ENCODE measurements around the gene SYT1.
"Not testable (repeated sequence)": the region's sequence is repeated elsewhere in the genome, so short reads cannot be mapped to it uniquely, and the experiment has no call there.

The SYT1 gene

DNA sequence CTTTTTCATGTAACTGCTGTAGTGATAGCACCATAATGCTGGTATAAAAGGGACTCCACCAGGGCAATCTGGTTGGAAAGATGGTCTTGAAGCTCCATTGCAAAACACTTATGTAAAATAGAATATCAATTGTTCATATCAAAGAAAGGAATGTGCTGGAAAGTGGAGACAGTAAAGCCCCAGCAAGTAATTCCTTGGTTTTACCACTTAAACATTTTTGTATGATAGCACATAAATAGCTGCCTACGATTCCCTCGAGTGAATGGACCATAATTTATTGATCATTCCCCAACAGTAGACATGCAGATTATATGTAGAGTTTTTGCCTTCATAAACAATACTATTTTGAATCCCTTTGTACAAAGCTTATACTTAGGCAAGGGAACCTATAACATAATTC, 550.7 kb downstream of the SYT1 start:
- DNase-seq: no peak

DNA sequence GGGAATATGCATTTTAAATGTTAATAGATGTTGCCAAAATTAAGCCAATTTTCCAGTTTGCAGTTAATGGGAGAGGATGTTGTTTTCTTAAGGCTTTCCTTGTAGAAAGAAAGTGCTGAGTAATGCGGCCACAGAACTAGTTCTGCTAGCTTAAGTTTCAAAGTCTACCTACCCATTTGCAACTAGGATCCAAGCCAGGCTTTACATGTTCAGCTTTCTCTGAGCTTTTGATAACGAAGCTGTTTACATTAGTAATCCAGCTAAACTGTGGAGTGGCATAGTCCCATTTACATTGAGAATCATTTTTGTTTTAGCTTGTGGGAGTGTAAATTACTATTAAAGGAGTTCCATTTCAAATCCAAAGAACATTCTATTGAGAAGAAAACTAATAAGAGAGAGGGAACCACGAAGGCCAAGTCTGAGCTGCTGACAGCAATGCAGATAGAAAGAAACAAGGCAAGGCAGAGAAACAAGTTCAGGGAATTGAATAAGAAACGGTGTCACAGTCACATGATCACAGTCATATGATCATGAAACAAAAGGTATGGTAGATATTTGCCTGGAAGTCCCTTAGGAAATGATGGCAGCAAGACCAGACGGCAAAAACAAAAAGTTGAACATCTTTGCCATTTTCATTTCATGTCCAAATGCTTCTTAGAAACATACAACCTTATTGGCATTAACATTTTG, 551.3 kb downstream of the SYT1 start:
- no peak for DNase-seq

DNA sequence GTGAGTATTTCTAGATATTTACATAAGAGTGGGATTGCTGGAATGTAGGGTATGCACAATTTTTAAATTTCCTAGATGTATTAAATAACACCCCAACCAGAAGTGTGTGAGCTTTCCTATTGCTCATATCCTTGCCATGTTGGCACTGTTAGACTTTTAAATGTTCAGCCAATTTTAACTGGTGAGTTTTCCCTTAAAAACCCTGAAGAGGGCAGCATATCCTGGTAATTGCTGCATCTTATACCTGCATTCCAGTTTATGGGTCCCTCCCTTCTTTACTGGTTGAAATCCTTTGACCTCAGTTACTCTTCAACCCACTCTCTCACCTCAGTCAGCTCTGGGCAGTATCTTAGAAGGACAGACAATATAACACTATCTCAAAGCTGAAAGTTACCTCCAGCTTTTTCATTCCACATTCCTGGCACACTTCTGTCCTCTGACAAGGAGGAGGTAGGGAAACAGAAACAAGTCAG, 555.6 kb downstream of the SYT1 start:
- DNase-seq: no peak

DNA sequence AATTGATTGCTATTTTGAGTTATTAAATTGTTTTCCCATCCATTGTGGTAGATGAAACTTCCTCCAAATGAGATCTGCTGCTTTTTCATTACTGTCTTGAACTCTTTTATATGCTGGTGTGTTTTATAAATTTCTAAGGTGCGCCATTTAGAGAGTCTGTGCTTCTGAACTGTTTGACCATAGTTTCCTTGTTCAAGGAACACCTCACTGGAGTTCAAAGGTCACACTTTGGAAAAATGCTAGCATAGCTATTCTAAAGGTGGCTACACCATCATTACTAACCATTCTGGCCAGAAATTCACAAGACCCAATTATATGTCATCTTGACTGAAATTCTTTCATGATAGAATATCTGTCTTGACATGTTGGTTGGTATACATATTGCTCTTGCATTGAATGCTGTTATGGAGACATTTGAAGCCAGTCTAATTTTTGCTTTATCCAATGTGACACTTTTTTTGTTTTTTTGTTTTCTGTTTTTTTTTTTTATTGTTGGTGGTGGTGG, 556.7 kb downstream of the SYT1 start:
- no peak for DNase-seq

DNA sequence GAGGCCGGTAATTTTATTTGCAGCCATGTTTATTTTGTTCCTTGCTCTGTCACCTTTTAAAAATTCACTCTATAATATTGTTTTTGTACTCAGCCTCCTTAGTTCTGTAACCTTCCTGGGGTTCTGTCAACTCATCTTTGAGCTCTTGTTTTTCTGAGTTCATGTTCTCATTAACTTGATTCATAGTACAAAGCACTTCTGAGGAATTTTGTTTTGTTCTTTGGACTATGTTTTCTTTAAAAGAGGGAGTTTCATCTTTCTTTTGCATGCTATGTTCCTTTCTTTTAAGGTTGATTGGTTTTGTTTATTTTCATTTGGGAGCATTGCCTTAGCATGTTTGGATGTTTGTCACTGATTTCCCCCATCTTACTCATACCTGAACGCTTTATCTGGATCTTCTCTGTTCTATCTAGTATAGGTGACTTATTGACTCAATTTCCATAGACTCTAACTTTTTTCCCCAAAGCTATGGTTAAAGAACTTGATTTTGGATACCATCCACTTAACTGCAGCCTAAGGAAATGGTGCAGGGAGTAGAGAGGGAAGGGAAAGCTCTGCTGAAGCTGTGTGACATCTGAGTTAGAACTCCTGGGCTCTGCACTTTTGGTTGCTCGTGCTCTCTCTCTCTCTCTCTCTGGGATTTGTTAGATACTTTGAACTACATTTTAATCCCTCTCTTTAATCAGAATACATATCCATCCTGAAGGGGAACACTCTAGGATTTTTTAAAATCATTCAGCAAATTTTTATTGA, 557.7 kb downstream of the SYT1 start:
- DNase-seq: no peak

DNA sequence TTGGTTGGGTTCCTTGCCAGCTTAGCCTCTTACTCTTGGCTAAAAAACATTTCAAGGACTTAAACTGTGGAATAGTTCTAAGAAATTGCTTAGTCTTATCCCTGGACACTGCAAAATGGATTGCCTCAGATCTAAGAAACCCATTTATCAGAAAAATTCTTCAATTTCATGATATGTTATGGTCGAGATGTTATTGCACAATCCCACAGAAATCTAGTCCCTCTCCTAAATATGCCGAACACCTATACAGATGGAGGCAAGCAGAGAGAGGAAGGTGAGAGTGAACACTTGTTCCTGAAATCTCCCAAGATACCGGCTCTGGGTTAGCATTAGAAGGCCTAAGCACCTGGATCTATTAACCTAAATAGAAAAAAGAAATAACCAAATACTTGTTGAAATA, 559.0 kb downstream of the SYT1 start:
- no peak for DNase-seq

DNA sequence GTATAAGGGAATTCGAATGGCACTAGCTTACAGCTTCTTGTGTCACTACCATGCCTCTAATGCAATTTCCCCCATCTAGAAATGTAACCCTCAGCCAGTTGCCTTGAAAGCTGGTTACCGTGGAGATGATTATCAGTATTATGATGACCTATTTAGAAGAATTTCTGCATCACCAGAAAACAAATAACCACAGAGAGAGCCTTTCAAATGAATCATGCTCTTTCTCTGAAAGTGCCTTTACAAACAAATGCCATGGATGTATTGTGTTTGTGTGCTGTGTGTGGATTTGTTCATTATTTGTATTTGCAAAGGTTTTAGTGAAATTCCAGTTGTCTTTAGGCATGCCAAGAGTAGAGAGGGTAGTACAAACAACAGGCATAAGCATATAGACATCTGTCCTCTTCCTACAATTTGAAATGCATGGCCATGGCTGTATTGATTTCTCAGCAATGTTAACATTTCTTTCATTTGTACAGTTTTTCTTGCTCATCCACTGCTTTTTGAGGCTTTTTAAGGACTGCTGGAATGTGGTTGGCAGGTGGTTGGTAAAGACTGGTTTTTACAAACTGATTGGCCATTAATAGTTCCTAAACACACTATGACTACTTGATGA, 559.6 kb downstream of the SYT1 start:
- no peak for DNase-seq

DNA sequence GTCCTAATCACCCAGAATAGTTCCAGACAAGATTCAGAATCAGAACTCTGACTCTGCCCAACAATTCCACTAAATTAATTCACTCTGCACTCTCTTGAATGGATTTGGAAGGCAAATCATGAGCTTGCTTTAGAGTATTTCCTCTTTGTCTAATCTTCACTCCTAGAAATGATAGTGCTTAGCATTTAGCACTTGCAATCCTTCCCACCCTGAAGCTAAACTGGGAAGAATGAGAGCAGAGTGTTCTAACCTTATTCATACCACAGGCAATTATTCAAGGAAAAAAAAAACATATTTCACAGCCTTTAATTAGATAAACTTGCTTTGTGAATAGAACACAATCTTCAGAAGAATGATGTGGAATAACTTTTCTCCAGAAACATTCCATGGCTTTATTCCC, 561.5 kb downstream of the SYT1 start:
- no peak for DNase-seq

DNA sequence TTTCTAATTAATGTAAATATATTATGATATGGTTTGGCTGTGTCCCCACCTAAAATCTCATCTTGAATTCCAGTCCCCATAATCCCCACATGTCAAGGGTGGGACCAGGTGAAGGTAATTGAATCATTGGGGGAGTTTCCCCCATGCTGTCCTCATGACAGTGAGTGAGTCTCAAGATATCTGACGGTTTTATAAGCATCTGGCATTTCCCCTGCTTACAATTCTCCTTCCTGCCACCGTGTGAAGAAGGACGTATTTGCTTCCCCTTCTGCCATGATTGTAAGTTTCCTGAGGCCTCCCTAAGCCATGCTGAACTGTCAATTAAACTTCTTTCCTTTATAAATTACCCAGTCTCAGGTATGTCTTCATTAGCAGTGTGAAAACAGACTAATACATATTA, 562.2 kb downstream of the SYT1 start:
- DNase-seq: not testable (repeated sequence)

DNA sequence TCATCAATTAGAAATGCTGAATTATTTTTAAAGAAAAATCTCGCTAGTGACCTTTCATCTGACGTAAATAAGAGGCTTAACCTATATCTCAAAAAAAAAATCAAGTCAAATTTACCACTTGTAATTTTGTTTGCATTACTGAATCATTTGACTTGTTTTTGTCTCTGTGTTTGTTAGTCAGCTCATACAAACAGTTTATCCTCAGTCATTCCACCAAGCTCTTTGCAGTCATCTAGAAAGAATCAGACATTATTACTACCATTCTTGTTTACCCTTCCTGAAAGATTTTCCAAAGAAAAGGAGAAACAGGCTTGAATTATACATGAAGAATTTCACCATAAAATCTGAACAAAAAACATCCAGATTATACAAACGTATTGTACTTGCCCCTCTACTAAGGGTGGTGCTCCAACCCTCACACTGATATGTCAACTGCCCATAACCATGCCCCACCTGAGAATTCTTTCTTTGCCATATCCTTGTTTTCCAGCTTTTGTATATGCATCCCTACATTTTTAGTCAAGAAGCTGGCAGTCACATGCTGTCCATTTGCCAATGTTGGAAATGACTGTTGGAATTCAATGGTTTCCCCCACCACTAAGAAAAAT, 569.0 kb downstream of the SYT1 start:
- no peak for DNase-seq

DNA sequence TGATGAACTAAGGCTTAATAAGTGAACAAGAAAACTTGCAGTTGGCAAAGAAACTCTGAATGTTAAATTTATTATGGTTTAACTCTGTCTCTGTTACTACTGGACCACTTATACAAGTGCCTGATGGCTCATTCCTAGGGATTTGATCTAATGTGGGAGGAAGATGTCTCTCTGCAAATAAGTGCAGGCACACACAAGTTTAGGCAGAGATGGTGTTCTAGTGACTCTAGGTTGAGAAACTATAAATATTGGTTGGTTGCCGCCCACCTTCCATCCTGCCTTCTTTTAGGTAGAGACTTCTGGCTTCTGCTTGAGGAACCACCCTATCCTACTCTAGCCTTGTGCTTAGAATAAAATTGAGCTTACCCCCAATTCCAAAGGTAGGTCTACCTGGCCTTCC, 570.0 kb downstream of the SYT1 start:
- DNase-seq: no peak

DNA sequence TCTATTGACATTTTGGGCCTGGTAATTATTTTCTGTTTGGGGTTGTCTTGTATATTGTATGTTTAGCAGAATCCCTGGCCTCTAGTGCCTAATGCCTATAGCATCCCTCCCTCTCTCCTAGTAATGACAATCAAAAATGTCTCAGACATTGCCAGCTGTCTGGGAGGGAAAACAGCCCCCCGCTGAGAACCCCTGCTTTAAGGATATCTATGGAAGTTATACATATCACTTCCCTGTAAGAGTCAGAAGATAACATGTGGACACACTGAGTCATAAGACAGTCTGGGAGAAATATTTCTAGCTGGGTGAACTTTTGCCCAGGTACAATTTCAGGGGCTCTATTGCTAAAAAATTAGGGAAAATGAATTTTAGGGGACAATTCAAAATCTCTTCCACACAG, 571.2 kb downstream of the SYT1 start:
- no peak for DNase-seq

DNA sequence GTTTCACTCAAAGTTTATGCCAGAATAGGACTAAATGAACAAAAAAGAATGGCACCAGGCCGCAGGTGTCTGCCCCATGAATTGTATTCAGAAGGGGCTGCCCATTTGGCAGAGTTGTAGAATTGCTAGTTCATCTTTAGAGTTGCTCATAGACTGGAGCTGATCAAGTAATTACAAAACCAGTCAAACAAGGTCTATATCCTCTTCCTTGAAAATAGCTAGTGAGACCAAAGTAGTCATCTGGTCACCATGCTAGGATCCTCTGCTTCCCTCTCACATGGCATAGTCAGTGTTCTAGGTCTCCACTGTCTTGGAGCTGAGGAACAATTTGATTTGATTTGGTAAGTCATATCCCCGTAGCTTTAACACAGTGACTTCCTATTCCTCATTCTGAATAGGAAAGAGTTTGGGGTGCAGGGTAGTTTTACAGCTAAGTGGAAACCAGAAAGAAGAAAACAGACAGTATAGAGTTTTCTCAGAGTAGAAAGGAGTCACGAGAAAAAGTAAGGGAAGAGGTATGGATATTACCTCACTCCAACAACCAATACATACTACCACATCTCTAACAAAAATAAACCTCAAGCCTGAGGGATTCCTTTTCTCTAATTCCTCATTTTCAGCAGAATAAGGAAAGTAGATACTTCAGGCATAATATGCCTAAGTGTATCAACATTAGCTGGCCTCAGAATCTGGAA, 574.1 kb downstream of the SYT1 start:
- no peak for DNase-seq

DNA sequence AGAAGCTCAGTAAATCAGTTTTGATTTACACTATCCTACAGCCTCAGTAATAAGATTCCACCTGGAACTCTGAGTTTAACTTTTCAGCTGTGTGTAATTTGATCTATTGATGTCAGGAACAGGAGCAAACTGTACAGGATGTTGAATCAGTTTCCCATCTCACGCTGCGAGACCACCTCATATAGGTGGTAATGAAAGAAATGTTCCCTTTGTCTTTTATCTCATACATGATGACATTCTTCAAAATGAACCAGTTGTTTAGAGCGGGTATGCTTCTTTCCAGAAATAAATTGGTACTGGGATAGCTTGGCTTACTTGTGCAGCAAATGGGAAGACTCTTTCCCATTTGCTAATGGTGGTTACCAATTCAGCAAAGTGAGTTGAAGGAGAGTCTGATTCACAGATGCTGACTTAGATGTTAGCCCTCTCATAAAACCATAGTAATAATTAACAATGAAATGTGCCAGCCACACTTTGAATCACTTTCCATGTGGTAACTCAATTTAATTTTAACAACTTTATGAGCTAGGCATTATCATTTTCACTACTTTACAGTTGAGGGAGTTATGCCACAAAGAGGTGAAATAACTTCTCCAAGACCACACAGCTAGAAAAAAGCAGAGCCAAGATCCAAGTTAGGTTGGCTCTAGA, 574.7 kb downstream of the SYT1 start:
- DNase-seq: no peak

DNA sequence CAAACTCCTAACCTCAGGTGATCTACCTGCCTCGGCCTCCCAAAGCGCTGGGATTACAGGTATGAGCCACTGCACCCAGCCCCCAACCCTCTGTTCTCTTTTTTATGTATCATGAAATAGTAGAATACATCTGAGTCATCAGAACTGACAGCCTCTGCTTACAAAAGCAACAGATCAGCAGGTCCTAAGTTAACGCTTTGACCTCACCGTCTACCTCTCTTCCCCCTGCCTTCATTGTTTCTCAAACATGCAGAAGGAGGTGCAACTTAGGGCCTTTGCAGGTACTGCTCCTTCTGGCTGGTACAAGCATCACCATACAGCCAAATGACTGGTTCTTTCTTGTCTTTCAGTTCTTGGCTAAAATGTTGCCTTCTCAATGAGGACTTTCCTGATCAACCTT, 577.0 kb downstream of the SYT1 start:
- no peak for DNase-seq

DNA sequence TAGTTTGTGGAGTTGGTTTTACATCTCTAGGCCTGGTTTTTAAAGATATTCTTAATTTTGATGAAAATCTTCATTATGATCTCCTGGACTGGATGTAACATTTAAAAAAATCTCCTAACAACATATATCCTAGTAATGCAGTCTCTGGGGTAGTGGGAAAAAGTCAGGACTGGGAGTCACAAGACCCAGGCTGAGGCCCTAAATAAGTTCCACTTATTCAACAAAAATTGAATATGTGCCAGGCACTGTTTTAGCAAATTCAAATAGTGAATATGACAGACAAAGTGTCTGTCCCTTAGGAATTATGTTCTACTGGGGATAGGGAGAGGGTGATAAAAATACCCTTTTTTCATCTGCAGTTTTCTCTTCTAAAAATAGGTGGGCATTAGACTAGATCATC, 577.8 kb downstream of the SYT1 start:
- DNase-seq: no peak

DNA sequence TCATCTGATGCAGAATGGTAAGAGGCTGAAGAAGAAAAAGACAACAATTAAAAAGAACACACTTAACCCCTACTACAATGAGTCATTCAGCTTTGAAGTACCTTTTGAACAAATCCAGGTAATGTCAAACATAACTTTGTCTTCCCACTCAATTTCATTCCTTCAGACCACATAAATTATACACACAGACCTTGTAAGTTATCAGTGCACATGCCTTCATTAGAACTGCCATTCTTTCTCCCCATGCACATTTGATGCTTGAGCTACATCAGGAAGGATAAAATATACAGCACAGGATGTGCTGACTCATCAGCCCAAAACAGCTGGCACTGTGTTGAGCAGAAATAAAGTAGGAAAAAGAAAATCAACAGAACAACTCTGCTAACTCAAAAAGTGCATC, 579.5 kb downstream of the SYT1 start:
- no peak for DNase-seq

DNA sequence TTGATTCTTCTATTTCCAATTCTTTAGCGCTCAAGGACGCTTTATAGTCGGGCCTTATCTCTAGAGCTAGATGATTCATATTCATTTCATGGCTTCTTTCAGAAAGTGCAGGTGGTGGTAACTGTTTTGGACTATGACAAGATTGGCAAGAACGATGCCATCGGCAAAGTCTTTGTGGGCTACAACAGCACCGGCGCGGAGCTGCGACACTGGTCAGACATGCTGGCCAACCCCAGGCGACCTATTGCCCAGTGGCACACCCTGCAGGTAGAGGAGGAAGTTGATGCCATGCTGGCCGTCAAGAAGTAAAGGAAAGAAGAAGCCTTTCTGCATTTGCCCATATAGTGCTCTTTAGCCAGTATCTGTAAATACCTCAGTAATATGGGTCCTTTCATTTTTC, 584.2 kb downstream of the SYT1 start:
- no peak for DNase-seq

DNA sequence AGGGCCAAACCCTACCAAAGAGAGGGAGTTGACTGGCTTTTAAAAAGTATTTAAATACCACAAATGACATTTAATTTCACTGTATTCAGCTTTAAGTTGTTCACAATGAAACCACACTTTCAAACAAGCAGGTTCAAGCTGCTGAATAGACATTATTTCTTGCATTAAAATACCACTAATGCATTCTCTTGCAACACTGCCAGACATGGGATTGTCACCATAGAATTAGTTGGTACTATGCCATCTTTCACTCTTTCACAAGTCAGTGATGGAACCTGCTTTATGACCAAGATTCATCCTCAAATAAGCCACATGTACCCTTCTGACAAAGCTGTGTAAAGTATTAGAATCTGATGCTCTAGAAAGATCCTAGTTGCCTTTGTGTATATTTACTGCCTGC, 586.8 kb downstream of the SYT1 start:
- no peak for DNase-seq

DNA sequence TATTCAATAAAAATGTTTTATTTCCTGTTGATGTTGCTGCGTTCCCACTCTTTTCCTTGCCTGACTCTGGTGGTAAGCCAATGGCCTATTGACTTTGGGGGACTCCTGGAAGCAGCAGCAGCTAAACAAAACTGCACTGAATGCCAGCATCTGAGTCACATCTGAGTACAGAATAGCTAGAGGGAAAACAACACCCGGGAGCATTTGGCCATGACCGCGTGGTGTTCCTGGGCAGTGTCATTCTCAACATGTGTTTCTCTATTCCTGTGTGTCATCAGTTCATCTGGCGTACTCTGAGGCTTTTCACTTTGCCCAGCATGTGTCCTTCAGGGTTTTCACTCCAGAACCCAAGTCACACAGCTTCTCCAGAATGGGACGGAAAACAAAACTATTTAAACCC, 587.4 kb downstream of the SYT1 start:
- no peak for DNase-seq

DNA sequence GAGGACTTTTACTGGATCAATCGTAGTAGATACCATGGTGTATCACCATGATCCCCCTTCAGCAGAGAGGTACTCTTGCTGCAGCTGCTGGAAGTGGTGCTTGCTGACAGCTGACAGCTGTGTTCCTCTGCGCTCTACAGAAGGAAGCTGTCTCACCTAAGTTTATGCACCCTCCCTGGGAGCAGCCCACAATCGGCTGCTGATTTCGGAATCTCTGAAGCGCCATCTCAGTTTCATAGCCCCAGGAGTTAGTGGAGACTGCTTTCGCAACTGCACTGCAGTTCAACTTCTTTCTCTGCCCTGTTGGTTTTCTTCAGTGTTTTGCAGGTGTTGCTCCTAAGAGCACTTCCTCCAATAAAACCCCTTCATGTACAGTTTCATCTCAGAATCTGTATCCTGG, 588.3 kb downstream of the SYT1 start:
- DNase-seq: no peak

DNA sequence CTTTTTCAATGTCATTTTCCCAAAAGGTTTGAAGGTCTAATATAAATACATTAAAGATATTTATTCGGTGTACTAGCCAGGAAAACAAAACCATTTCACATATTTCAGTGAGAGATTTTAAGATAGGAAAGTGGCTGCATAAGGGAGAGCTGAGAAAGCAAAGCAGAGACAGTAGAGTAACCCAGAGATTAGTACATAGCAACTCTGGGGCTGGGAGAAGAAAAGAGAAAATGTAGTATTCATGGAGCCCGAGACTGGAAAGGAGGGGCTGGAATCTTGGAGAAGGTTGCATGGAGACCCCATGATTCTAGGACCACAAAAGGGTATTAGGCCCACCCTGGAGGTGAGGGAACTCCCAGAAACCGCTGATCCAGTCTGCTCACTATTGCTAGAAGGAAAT, 589.2 kb downstream of the SYT1 start:
- DNase-seq: no peak

All from CD4-positive, alpha-beta T cell treated with Interferon gamma for 1 hour (primary cell).